GM18868 (cell line): ENCODE data around the gene PTPN18.

Experiments
- ATAC-seq: cut with Tn5 transposase; IDR thresholded peaks from one replicate; pipeline ENCODE4 v1.9.1; 2021; ENCODE audit warnings: mild to moderate bottlenecking, moderate library complexity; ENCODE audit not compliant: unreplicated experiment

Gene PTPN18

GRCh38 chr2:130363479-130363878 is 7.6 kb downstream of the PTPN18 start:
- no peak for ATAC-seq

DNA sequence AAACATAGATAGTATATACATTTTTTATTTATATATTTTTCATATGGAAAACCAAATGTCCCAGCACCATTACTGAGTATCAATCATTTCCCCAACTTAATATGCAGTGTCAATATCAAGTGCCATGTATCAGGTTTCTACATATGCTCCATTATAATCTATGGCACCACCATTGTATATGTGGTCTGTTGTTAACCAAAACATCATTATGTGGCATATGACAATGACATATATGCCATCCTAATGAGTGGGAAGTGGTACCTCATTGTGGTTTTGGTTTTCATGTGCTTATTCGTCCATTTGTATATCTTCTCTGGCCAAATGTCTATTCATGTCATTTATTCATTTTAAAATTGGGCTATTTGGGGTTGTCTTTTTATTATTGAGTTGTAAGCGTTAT is 9.2 kb downstream of the PTPN18 start:
- no peak for ATAC-seq

GRCh38 chr2:130365963-130366362 is 10.1 kb downstream of the PTPN18 start:
- ATAC-seq, result no peak

- ATAC-seq, result no peak
These were observed 10.9 kb downstream of the PTPN18 start for GRCh38 chr2:130366720-130367119.

DNA sequence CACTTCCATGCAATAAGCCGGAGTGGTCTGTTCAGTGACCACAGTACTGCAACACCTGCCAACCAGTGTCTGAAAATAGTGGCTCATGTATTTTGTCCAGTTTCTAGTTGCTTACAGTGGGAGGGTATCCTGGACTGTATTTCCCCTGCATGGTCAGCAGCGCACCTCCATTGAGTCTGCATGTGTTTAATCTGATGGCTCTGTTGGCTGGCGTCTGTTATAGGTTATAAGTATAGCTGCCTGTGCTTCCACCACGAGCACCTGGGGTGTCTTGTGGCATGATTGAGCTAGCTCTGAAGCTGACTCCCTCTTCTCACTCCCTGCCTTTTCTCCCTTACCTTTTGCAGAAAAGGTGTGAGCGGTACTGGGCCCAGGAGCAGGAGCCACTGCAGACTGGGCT is 12.9 kb downstream of the PTPN18 start:
- ATAC-seq, result no peak

DNA sequence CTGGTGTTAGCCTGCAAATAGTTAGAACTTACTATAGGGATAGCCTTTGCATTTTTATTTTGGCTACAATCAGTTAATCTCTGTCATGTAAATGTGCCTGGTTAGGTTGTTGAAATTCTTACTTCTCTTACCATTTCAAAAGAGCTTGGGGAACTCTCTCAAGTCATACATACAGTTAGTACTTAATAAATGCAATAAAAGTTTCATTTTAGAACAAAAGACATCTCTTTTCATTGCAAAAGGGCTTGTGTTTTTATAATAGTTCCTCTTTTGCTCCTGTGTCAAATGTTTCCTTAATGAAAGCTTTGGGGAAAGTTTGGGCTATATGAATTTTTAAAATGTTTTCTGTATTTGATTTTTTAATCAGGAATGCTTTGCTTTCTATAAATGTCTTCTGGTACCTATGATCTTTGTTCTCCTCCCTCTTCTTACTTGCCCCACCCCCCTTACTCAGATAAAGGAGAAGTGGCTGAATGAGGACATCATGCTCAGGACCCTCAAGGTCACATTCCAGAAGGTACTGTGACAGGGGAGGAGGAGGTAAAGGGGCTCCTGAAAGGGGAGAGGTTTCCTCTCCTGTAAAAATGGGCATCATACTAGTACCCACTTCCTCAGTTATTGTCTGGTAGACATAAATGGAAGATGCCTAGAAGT is 13.6 kb downstream of the PTPN18 start:
- no peak for ATAC-seq

DNA sequence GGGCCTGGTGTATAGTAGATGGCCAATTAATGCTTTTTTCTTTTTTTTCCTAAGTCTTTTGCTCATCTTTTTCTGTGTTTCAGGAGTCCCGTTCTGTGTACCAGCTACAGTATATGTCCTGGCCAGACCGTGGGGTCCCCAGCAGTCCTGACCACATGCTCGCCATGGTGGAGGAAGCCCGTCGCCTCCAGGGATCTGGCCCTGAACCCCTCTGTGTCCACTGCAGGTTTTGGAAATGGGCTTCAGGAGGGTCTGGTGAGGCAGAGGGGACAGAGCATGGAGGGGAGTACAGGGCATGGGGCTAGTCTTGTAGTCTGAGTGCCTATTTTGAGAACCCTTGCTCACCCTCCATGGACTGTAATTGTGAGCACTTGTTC is 14.1 kb downstream of the PTPN18 start:
- ATAC-seq, result no peak

- peak; percentile 23 for ATAC-seq
These were observed 14.6 kb downstream of the PTPN18 start for GRCh38 chr2:130370490-130370889.

GRCh38 chr2:130371723-130372054 is 15.8 kb downstream of the PTPN18 start:
- ATAC-seq, result no peak

GRCh38 chr2:130372055-130372832 is 16.4 kb downstream of the PTPN18 start:
- peak; percentile 64 for ATAC-seq

GRCh38 chr2:130372833-130373807 is 17.3 kb downstream of the PTPN18 start:
- peak; percentile 0 for ATAC-seq

- no peak for ATAC-seq
These were observed 18.0 kb downstream of the PTPN18 start for GRCh38 chr2:130373808-130374365.

DNA sequence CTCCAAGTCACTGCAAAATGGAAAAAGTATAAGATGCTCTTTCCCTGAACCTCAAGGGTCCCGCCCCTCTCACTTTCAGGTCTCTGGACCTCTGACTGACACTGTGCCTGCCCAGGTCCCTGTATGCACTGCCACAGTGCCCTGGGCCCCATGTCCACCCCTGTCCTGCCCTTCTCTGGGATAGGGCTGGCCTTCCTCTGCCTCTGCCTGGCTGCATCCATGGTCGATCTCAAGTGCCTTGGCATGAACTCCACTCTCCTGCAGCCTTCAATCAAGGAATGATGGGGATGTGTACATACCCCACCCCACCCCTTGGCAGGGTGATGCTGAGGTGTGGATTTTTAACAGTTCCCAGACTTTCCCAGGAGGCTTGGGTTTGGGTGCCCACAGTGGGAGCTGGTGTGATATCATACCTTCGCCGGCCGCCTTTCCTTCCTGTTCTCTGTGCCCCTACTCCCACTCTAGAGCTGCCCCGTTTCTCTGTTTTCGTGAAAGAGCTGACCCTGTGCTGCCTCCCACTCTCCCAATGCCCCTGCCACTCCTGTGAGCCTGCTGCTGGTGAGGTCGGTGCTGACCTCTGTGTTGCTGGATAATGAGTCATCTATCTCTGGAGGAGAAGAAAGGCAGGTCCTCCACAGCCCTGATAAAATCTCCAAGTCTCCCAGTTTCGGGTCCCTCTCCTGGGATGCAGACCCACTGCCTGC is 18.9 kb downstream of the PTPN18 start:
- no peak for ATAC-seq

DNA sequence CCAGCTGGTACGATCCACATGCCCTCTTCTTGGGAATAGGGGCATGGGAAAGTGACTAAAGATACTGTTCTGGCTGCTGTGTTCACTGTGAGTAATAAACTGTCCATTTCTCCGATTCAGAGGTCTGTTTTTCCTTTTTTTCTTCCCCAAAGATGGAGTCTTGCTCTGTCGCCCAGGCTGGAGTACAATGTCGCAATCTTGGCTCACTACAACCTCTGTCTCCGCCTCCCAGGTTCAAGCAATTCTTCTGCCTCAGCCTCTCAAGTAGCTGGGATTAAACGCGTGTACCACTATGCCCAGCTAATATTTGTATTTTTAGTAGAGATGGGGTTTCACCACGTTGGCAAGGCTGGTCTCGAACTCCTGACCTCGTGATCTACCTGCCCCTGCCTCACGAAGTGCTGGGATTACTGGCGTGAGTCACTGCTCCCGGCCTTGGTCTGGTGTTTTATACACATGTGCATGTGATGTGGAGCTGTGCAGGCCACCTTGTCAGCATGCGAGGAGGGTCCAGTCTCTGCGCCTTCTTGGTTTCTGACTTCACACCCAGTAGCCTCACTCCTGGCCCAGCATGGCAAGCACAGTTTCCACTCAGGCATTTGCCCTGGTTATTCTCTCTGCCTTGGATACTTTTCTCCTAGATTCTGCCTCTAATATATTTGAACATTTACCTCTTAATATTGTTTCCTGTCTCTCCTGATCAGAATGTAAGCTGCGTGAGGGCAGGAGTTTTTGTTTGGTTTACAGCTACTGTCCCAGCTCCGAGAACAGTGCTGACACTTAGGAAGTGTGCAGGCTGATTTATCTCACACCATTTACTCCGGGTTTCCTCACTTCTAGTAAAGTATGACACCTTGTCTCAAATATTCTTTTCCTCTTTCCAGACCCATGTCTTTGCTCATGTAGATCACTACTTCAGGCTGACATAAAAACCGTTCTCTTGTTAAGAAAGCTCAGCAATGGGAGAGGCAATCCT is 19.7 kb downstream of the PTPN18 start:
- no peak for ATAC-seq

GRCh38 chr2:130376433-130377293 is 20.8 kb downstream of the PTPN18 start:
- peak; percentile 57 for ATAC-seq

GRCh38 chr2:130377491-130377890 is 21.6 kb downstream of the PTPN18 start:
- ATAC-seq, result no peak

DNA sequence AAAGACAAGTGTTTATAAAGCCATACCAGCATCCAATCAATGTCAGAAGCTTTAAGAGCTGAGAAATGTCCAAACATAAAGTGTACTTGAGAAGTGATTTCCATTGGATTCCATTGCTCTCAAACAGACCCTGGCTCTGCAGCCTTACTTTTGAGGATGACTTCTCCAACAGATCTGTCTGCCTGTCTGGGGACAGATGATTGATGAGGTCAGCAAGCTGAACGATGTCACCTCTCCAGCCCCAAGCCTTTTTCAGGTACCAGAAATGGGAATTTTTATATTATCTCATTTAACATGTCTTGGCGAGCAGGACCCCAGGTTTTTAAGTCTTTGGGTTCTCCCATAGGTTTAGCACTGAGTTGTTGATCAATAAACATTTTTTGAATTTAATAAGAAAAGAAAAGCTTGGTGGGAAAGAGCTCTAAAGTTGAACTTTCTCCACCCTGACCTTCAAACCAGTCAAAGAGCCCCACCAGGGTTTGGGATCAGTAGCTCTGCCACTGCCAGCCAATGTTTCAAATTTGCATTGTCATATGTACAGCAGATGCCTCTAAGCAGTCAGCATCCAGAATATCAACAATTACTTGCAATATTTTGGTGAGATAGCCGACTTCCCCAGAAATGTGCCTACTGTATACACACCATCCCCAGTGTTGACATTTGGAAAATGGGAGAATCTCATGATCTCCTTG is 22.5 kb downstream of the PTPN18 start:
- ATAC-seq, result no peak

DNA sequence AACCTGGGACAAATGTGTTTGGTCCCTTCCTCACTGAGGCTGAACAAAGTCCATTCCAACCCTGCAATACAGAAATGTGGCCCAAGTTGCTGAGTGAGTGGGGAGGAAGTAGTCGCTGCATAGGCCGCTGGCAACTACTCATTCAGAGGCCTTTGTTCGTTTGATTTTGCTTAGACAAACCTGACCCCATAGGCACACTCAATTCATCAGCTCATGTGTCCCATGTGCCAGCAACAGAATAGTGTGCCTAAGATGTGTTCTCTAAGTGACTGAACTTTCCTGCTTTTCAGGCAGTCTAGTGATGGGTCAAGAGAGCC is 23.0 kb downstream of the PTPN18 start:
- ATAC-seq, result no peak
